ENCODE measurements around the gene POLR1G. TPM values are rescaled to one million over a fixed set of nuclear protein-coding genes. Genes with fewer than 3 reads are reported as not detected.

Gene POLR1G
- total RNA-seq, 4 donors from 2014 or later: 4.0 to 8.1 (median 5.6) TPM

DNA sequence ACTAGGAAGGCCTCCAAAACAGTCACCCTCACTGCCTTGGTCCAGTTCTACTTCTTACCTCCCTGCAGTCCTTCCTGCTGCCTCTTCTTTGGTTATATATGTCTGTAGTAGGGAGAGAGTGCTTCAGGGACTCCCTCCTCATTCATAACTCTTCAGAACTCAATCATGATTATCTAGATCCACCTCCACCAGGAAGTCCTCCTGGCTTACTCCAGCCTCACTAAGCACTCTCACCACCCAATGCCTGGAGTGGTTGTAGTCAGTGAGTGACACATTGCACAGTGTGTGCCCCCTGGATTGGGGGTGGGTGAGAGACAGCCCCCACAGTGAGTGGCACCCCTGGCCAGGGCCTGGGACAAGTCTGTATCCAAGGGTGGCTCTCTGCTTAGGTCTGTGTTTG, 51.3 kb downstream of the POLR1G start:
- no peak overlapping the region for H3K4me3 ChIP-seq (ENCODE audit: low read depth, poor library complexity, severe bottlenecking)
- no peak for DNase-seq (ENCODE audit: low spot score in 2 of 2)
- intact Hi-C loops (cut with DNase I; ENCODE audit: low total_unique reads): no loop called here
- TF ChIP-seq, protein P1, sequence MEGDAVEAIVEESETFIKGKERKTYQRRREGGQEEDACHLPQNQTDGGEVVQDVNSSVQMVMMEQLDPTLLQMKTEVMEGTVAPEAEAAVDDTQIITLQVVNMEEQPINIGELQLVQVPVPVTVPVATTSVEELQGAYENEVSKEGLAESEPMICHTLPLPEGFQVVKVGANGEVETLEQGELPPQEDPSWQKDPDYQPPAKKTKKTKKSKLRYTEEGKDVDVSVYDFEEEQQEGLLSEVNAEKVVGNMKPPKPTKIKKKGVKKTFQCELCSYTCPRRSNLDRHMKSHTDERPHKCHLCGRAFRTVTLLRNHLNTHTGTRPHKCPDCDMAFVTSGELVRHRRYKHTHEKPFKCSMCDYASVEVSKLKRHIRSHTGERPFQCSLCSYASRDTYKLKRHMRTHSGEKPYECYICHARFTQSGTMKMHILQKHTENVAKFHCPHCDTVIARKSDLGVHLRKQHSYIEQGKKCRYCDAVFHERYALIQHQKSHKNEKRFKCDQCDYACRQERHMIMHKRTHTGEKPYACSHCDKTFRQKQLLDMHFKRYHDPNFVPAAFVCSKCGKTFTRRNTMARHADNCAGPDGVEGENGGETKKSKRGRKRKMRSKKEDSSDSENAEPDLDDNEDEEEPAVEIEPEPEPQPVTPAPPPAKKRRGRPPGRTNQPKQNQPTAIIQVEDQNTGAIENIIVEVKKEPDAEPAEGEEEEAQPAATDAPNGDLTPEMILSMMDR (IDR thresholded peaks at IDR 0.05): no peak
- no peak for TF ChIP-seq POLR2A (IDR thresholded peaks at IDR 0.05)

Small RNA genes lying within 50 kb of the gene (microRNA-seq; reads per million reads assigned to microRNA genes)
- gene MIR6088 (ENCODE audit: borderline number of aligned reads in 1 of 2, borderline replicate concordance in 2 of 2): 0 reads per million in 2 donors

Other genes starting within 250 kb of the POLR1G start
- 100 to 1,000 TPM in 1 of 4 donors, 10 to 100 TPM in 3; 42.0 to 100 (median 51.4) TPM for gene NKPD1, start 245.7 kb upstream of the POLR1G start, total RNA-seq
- 10 to 100 TPM; 36.0 to 52.3 (median 47.9) TPM for gene TRAPPC6A, start 228.4 kb upstream of the POLR1G start, total RNA-seq
- gene BLOC1S3, start 227.9 kb upstream of the POLR1G start, total RNA-seq: 10 to 100 TPM; 26.6 to 65.1 (median 31.4) TPM
- 1 to 10 TPM; 1.2 to 4.5 (median 1.6) TPM for gene EXOC3L2, start 161.2 kb upstream of the POLR1G start, total RNA-seq
- 10 to 100 TPM; 28.4 to 42.8 (median 35.3) TPM for gene MARK4, start 155.4 kb upstream of the POLR1G start, total RNA-seq
- 1 to 10 TPM in 2 of 4 donors, under 1 TPM in 1, not detected in 1; 0.13 to 2.9 (median 1.3) TPM for gene CKM, start 83.8 kb upstream of the POLR1G start, total RNA-seq
- 100 to 1,000 TPM; 159 to 217 (median 169) TPM for gene KLC3, start 65.9 kb upstream of the POLR1G start, total RNA-seq
- 10 to 100 TPM in 1 of 4 donors, 1 to 10 TPM in 3; 8.5 to 22.4 (median 9.8) TPM for gene ERCC2, start 36.1 kb upstream of the POLR1G start, total RNA-seq
- gene PPP1R13L, start 1.6 kb upstream of the POLR1G start, total RNA-seq: 100 to 1,000 TPM; 257 to 851 (median 501) TPM
- gene ERCC1, start 17.3 kb downstream of the POLR1G start, total RNA-seq: 100 to 1,000 TPM in 1 of 4 donors, 10 to 100 TPM in 3; 57.7 to 111 (median 76.5) TPM
- 10 to 100 TPM in 2 of 4 donors, 1 to 10 TPM in 2; 5.9 to 18.2 (median 11.2) TPM for gene FOSB, start 61.4 kb downstream of the POLR1G start, total RNA-seq
- gene RTN2, start 90.4 kb downstream of the POLR1G start, total RNA-seq: 10 to 100 TPM in 1 of 4 donors, 1 to 10 TPM in 3; 6.4 to 11.6 (median 9.0) TPM
- 1 to 10 TPM; 2.9 to 4.7 (median 3.6) TPM for gene PPM1N, start 91.8 kb downstream of the POLR1G start, total RNA-seq
- 10 to 100 TPM; 52.7 to 68.9 (median 56.5) TPM for gene VASP, start 100.8 kb downstream of the POLR1G start, total RNA-seq
- 10 to 100 TPM in 3 of 4 donors, 1 to 10 TPM in 1; 4.4 to 15.7 (median 12.7) TPM for gene OPA3, start 178.2 kb downstream of the POLR1G start, total RNA-seq
- gene GPR4, start 195.6 kb downstream of the POLR1G start, total RNA-seq: 1 to 10 TPM in 1 of 4 donors, under 1 TPM in 3; 0.34 to 1.0 (median 0.70) TPM
- gene EML2, start 232.8 kb downstream of the POLR1G start, total RNA-seq: 100 to 1,000 TPM in 1 of 4 donors, 10 to 100 TPM in 3; 85.6 to 101 (median 89.4) TPM

Data from lower leg skin (tissue), 4 donors.